Measurements from ENCODE around the gene AQP3. TPM values are rescaled to one million over a fixed set of nuclear protein-coding genes. Genes with fewer than 3 reads are reported as not detected.

Gene AQP3
- total RNA-seq, 1 experiment from 2014 or later, result 24.8 TPM

DNA sequence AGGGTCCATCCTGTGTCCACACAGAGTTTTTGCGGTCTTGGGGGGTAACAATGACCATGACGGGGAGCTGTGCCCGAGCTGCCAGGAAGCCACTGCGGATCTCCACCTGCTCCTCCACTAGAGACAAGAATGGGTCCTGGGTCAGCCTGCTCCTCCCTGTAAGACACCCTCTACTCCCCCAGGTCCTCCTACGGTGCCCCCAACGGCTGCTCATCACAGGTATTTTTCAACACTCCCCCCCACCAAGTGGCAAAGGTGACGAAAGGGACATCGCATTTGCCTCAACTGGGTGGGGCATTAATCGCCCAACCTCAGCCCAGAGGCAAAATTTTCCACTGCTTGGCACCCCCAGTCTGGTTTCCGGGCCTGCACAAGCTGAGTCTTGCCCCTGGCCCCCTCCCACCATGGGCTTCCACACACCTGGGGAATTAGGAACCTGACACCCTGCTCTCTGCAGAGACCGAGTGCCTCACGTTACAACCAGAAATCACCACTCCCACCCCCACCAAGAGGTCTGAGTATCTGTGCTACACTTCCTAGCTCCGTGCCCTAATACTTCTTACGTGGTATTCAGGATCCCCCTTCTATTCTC lies 16.7 kb upstream of the AQP3 start:
- Histone ChIP-seq H3K36me3 (ENCODE audit: control insufficient read depth, insufficient read depth, low read length) (peaks cover 6% of the 10 kb centered on the region), H3K4me3 (ENCODE audit: low read depth, low read length) (no peak overlapping the region), H3K9me3 (no peaks in the 10 kb centered on the region), H3K27me3 (replicated peaks; ENCODE audit: control insufficient read depth, insufficient read depth, low read length) (no peaks in the 10 kb centered on the region), H3K4me1 (peaks cover 8% of the 10 kb centered on the region; the same call in 1 of the 2 replicates)
- TF ChIP-seq, protein P1, sequence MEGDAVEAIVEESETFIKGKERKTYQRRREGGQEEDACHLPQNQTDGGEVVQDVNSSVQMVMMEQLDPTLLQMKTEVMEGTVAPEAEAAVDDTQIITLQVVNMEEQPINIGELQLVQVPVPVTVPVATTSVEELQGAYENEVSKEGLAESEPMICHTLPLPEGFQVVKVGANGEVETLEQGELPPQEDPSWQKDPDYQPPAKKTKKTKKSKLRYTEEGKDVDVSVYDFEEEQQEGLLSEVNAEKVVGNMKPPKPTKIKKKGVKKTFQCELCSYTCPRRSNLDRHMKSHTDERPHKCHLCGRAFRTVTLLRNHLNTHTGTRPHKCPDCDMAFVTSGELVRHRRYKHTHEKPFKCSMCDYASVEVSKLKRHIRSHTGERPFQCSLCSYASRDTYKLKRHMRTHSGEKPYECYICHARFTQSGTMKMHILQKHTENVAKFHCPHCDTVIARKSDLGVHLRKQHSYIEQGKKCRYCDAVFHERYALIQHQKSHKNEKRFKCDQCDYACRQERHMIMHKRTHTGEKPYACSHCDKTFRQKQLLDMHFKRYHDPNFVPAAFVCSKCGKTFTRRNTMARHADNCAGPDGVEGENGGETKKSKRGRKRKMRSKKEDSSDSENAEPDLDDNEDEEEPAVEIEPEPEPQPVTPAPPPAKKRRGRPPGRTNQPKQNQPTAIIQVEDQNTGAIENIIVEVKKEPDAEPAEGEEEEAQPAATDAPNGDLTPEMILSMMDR (IDR thresholded peaks at IDR 0.05; ENCODE audit: insufficient read depth in 1 of 2, low read depth in 1 of 2, low read length in 1 of 2, severe bottlenecking in 1 of 2, unreplicated experiment in 1 of 2), result no peak
- Mint-ChIP-seq H3K36me3 (ENCODE audit: insufficient read depth, unreplicated experiment) (peaks cover 31% of the 10 kb centered on the region), H3K4me3 (ENCODE audit: unreplicated experiment) (no peak overlapping the region), H3K4me1 (ENCODE audit: low read depth, unreplicated experiment) (no peaks in the 10 kb centered on the region), H3K9me3 (ENCODE audit: unreplicated experiment) (no peaks in the 10 kb centered on the region), H3K27ac (ENCODE audit: unreplicated experiment) (no peak overlapping the region), H3K27me3 (ENCODE audit: insufficient read depth, unreplicated experiment) (no peaks in the 10 kb centered on the region)
- no peak for DNase-seq
- BruUV-seq (replicated peaks), result no TSS peak
- POLR2A ChIA-PET, result no interaction called here
- CTCF ChIA-PET, result interaction anchor here (0.7 to 1.8 kb wide), 3 partner anchors 11 to 60 kb away, joined by 3 to 6 read pairs (median 4); partner anchors contain the start of gene AQP3
- intact Hi-C loops (cut with micrococcal nuclease; ENCODE audit: unreplicated experiment), result no loop called here

DNA sequence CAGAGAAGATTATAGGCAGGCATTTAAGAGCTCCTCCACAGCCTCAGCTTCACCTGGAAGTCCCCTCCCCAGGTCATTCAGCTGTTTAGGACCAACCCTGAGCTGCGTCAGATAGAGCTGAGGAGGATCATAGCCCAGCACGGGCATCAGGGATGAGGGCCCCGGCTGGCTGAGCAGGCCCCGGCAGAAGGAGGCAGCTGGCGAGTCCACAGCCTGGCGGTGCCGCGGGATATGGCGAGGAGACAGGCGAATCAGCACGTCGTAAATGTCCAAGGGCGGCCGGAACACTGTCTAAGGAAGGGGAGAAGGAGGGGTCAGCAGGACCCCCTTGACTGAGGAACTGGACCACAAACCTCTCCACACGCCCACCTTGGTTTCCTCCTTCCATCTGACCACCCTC lies 15.8 kb upstream of the AQP3 start:
- ChIA-PET POLR2A (interaction anchor here (0.5 kb wide), 1 partner anchor 10 kb away, joined by 3 read pairs; no protein-coding TSS in a partner anchor), CTCF (no interaction called here)
- H3K27ac Mint-ChIP-seq (ENCODE audit: unreplicated experiment), result no peak overlapping the region
- Histone ChIP-seq H3K36me3 (ENCODE audit: control insufficient read depth, insufficient read depth, low read length) (peaks cover 6% of the 10 kb centered on the region), H3K27me3 (replicated peaks; ENCODE audit: control insufficient read depth, insufficient read depth, low read length) (no peaks in the 10 kb centered on the region), H3K4me1 (peaks cover 16% of the 10 kb centered on the region), H3K9me3 (no peaks in the 10 kb centered on the region), H3K4me3 (ENCODE audit: low read depth, low read length) (no peak overlapping the region)
- H3K27me3 Mint-ChIP-seq (ENCODE audit: insufficient read depth, unreplicated experiment), result no peaks in the 10 kb centered on the region
- DNase-seq, result no peak
- BruUV-seq (replicated peaks), result no TSS peak
- intact Hi-C loops (cut with micrococcal nuclease; ENCODE audit: unreplicated experiment), result no loop called here
- H3K9me3 Mint-ChIP-seq (ENCODE audit: unreplicated experiment), result no peaks in the 10 kb centered on the region
- peaks cover 7% of the 10 kb centered on the region for H3K4me1 Mint-ChIP-seq (ENCODE audit: low read depth, unreplicated experiment)
- no peak overlapping the region for H3K4me3 Mint-ChIP-seq (ENCODE audit: unreplicated experiment)
- TF ChIP-seq, protein P1 (IDR thresholded peaks at IDR 0.05; ENCODE audit: insufficient read depth in 1 of 2, low read depth in 1 of 2, low read length in 1 of 2, severe bottlenecking in 1 of 2, unreplicated experiment in 1 of 2), result no peak
- peaks cover 32% of the 10 kb centered on the region for H3K36me3 Mint-ChIP-seq (ENCODE audit: insufficient read depth, unreplicated experiment)

DNA sequence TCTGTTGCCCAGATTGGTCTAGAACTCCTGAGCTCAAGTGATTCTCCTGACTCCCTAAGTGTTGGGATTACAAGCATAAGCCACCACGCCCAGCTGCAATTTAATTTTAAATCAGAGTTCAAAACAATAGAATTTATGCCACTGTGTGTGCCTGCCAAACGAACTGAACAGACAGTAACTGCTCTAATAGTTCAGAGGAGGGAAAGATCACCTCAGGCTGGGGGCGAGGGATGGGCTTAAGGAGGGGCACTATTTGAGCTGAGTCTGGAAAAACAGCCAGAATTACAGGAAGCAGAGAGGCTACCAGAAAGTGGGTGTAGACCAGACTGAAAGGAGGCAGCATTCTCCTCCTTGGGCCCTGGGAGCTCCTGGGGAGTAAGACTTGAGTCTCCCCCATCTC lies 14.1 kb upstream of the AQP3 start:
- DNase-seq, result no peak
- Histone ChIP-seq H3K4me1 (peaks cover 20% of the 10 kb centered on the region), H3K27me3 (replicated peaks; ENCODE audit: control insufficient read depth, insufficient read depth, low read length) (no peaks in the 10 kb centered on the region), H3K9me3 (no peaks in the 10 kb centered on the region), H3K4me3 (ENCODE audit: low read depth, low read length) (no peak overlapping the region), H3K36me3 (ENCODE audit: control insufficient read depth, insufficient read depth, low read length) (peaks cover 6% of the 10 kb centered on the region)
- intact Hi-C loops (cut with micrococcal nuclease; ENCODE audit: unreplicated experiment), result no loop called here
- Mint-ChIP-seq H3K27me3 (ENCODE audit: insufficient read depth, unreplicated experiment) (no peaks in the 10 kb centered on the region), H3K36me3 (ENCODE audit: insufficient read depth, unreplicated experiment) (peaks cover 24% of the 10 kb centered on the region), H3K27ac (ENCODE audit: unreplicated experiment) (peak overlapping the region; percentile 76), H3K4me1 (ENCODE audit: low read depth, unreplicated experiment) (peaks cover 8% of the 10 kb centered on the region), H3K9me3 (ENCODE audit: unreplicated experiment) (no peaks in the 10 kb centered on the region), H3K4me3 (ENCODE audit: unreplicated experiment) (no peak overlapping the region)
- ChIA-PET POLR2A (interaction anchor here (0.5 kb wide), 1 partner anchor 421 kb away, joined by 3 read pairs; no protein-coding TSS in a partner anchor), CTCF (interaction anchor here (1.5 kb wide), 1 partner anchor 46 kb away, joined by 6 read pairs; no protein-coding TSS in a partner anchor)
- no TSS peak for BruUV-seq (replicated peaks)
- TF ChIP-seq, protein P1 (IDR thresholded peaks at IDR 0.05; ENCODE audit: insufficient read depth in 1 of 2, low read depth in 1 of 2, low read length in 1 of 2, severe bottlenecking in 1 of 2, unreplicated experiment in 1 of 2), result no peak
